Hepatocyte (in vitro differentiated cells): ENCODE measurements around the gene GSS.

ENCODE experiments used
- CTCF ChIP-seq: fragments of 200-600 bp; sonication (generic); IDR thresholded peaks from 2 replicates; pipeline ENCODE4 v1.5.1; 2016; ENCODE audit warnings: antibody characterized with exemption, mild to moderate bottlenecking; ENCODE audit not compliant: poor library complexity
- EZH2phosphoT487 ChIP-seq: fragments of 200-600 bp; sonication (generic); IDR thresholded peaks from one replicate; pipeline ENCODE4 v1.6.1; 2018; ENCODE audit warnings: antibody characterized with exemption, mild to moderate bottlenecking, low read depth, moderate library complexity; ENCODE audit not compliant: unreplicated experiment, severe bottlenecking

- TF ChIP-seq CTCF (no peak), EZH2phosphoT487 (no peak)
Observed at GRCh38 chr20:34904202-34904621, 51.4 kb downstream of the GSS start.
